ENCODE results near the gene MESP2.

The MESP2 gene

DNA sequence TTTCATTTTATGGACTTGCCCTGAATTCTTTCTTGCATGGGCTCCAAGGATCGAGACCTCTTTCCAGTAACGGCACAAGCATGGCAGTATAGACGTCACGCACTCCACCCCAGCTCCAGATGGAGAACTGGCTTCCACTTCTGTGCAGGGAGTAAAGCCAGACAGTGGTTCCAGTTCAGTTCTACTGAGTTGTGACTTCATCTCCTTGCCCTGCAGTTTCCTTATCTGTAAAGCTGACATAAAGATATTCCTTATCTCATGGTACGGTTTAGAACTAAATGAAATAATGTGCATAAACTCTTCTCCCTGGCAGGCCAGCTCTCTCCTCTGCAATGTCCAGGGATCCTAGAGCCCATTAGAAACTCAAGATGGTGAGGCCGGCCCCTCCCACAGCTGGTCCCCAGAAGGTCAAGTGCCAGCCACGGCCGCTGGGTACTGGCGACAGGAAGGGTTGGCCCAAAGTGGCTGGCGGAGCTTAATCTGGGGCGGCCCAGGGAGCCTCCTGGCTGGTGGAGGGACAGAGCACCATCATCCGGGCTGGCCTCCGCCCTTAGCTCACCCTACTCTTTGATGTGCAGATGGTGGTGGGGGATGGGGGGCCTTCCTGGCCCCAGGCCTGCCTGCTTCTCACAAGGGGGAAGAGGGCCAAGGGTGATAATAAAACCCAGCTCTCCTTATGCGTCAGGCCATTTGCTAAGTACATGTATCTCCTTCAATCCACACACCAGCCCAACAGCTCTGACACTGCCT lies 7.2 kb downstream of the MESP2 start:
- Histone ChIP-seq H3K79me2 (ENCODE audit: insufficient read depth, low read length) (no peaks in the 10 kb centered on the region), H3K4me1 (ENCODE audit: insufficient read depth, low read length, poor library complexity, severe bottlenecking) (no peaks in the 10 kb centered on the region), H3K36me3 (ENCODE audit: insufficient read depth, low read length) (no peaks in the 10 kb centered on the region), H2AFZ (ENCODE audit: low read length) (0 out of 2 replicates have a peak overlapping the region, but pooled peaks have one; percentile 33), H3K9ac (ENCODE audit: low read depth, low read length, poor library complexity, severe bottlenecking) (no peak overlapping the region), H3K9me3 (ENCODE audit: insufficient read depth, low read depth, low read length) (no peaks in the 10 kb centered on the region), H3K9me2 (replicated peaks; ENCODE audit: low read depth, low read length) (no peaks in the 10 kb centered on the region), H3K27me3 (ENCODE audit: insufficient read depth, low read length, poor library complexity, severe bottlenecking) (no peaks in the 10 kb centered on the region), H3K4me3 (ENCODE audit: low read length, poor library complexity, severe bottlenecking) (no peak overlapping the region), H4K20me1 (ENCODE audit: insufficient read depth, low read length, poor library complexity, severe bottlenecking) (no peaks in the 10 kb centered on the region), H3K4me2 (ENCODE audit: low read depth, low read length, poor library complexity, severe bottlenecking) (no peak overlapping the region), H3F3A (ENCODE audit: low read depth) (no peaks in the 10 kb centered on the region)
- TF ChIP-seq EZH2phosphoT487 (IDR thresholded peaks at IDR 0.05; ENCODE audit: borderline replicate concordance) = no peak
- TF ChIP-seq, protein P1, sequence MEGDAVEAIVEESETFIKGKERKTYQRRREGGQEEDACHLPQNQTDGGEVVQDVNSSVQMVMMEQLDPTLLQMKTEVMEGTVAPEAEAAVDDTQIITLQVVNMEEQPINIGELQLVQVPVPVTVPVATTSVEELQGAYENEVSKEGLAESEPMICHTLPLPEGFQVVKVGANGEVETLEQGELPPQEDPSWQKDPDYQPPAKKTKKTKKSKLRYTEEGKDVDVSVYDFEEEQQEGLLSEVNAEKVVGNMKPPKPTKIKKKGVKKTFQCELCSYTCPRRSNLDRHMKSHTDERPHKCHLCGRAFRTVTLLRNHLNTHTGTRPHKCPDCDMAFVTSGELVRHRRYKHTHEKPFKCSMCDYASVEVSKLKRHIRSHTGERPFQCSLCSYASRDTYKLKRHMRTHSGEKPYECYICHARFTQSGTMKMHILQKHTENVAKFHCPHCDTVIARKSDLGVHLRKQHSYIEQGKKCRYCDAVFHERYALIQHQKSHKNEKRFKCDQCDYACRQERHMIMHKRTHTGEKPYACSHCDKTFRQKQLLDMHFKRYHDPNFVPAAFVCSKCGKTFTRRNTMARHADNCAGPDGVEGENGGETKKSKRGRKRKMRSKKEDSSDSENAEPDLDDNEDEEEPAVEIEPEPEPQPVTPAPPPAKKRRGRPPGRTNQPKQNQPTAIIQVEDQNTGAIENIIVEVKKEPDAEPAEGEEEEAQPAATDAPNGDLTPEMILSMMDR (conservative IDR thresholded peaks at IDR 0.05; ENCODE audit: low read length) = no peak

- Histone ChIP-seq H2AFZ (ENCODE audit: low read length) (no peak overlapping the region), H4K20me1 (ENCODE audit: insufficient read depth, low read length, poor library complexity, severe bottlenecking) (no peaks in the 10 kb centered on the region), H3F3A (ENCODE audit: low read depth) (no peaks in the 10 kb centered on the region), H3K4me3 (ENCODE audit: low read length, poor library complexity, severe bottlenecking) (no peak overlapping the region), H3K9ac (ENCODE audit: low read depth, low read length, poor library complexity, severe bottlenecking) (no peak overlapping the region), H3K4me2 (ENCODE audit: low read depth, low read length, poor library complexity, severe bottlenecking) (no peak overlapping the region), H3K36me3 (ENCODE audit: insufficient read depth, low read length) (no peaks in the 10 kb centered on the region), H3K9me2 (replicated peaks; ENCODE audit: low read depth, low read length) (no peaks in the 10 kb centered on the region), H3K79me2 (ENCODE audit: insufficient read depth, low read length) (no peaks in the 10 kb centered on the region), H3K9me3 (ENCODE audit: insufficient read depth, low read depth, low read length) (no peaks in the 10 kb centered on the region), H3K27me3 (ENCODE audit: insufficient read depth, low read length, poor library complexity, severe bottlenecking) (no peaks in the 10 kb centered on the region), H3K4me1 (ENCODE audit: insufficient read depth, low read length, poor library complexity, severe bottlenecking) (no peaks in the 10 kb centered on the region)
- TF ChIP-seq, protein P1 (conservative IDR thresholded peaks at IDR 0.05; ENCODE audit: low read length) = no peak
- TF ChIP-seq EZH2phosphoT487 (IDR thresholded peaks at IDR 0.05; ENCODE audit: borderline replicate concordance) = no peak
These were observed 7.9 kb downstream of the MESP2 start for GRCh38 chr15:89783861-89784685.

DNA sequence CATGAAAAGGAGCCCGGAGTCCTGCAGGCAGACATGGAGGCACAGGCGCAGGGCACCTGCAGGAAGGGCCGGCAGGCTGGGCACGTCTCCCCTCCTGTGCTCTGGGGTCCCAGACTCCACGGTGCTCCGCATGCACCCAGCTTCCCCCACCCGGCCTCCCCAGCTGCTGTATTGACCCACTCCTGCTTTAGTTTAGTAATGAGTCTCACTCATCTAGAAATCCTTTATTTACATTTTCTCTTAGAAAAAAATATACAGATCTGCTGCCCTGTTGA lies 8.5 kb downstream of the MESP2 start:
- no peaks in the 10 kb centered on the region for H3F3A ChIP-seq (ENCODE audit: low read depth)
- no peaks in the 10 kb centered on the region for H3K27me3 ChIP-seq (ENCODE audit: insufficient read depth, low read length, poor library complexity, severe bottlenecking)

More for the DNA sequence above, 8.5 kb downstream of the MESP2 start:
- no peaks in the 10 kb centered on the region for H3K36me3 ChIP-seq (ENCODE audit: insufficient read depth, low read length)
- H3K79me2 ChIP-seq (ENCODE audit: insufficient read depth, low read length) = no peaks in the 10 kb centered on the region
- no peaks in the 10 kb centered on the region for H3K9me2 ChIP-seq (replicated peaks; ENCODE audit: low read depth, low read length)
- H2AFZ ChIP-seq (ENCODE audit: low read length) = no peak overlapping the region
- no peaks in the 10 kb centered on the region for H3K4me1 ChIP-seq (ENCODE audit: insufficient read depth, low read length, poor library complexity, severe bottlenecking)
- TF ChIP-seq, protein P1 (conservative IDR thresholded peaks at IDR 0.05; ENCODE audit: low read length) = no peak
- no peak for TF ChIP-seq EZH2phosphoT487 (IDR thresholded peaks at IDR 0.05; ENCODE audit: borderline replicate concordance)
- H3K4me3 ChIP-seq (ENCODE audit: low read length, poor library complexity, severe bottlenecking) = no peak overlapping the region
- H3K9ac ChIP-seq (ENCODE audit: low read depth, low read length, poor library complexity, severe bottlenecking) = no peak overlapping the region
- no peaks in the 10 kb centered on the region for H3K9me3 ChIP-seq (ENCODE audit: insufficient read depth, low read depth, low read length)
- no peaks in the 10 kb centered on the region for H4K20me1 ChIP-seq (ENCODE audit: insufficient read depth, low read length, poor library complexity, severe bottlenecking)
- no peak overlapping the region for H3K4me2 ChIP-seq (ENCODE audit: low read depth, low read length, poor library complexity, severe bottlenecking)
